Fibroblast of mammary gland (primary cell): ENCODE results near the gene BAD.
A peak's percentile ranks its signal among the peaks of the same experiment; 100 is the strongest.
"Not testable (repeated sequence)": the region's sequence is repeated elsewhere in the genome, so short reads cannot be mapped to it uniquely, and the experiment has no call there.

Experiments used
- DNase-seq: peaks from one replicate; pipeline ENCODE4 v3.0.0-alpha.2; 2010; ENCODE audit warnings: low read depth
- H3K4me3 ChIP-seq: 2 replicates; pipeline ENCODE4 v1.5.1; 2011; ENCODE audit warnings: low read depth, mild to moderate bottlenecking, low read length, moderate library complexity; ENCODE audit not compliant: control insufficient read depth
- CTCF ChIP-seq: conservative IDR thresholded peaks from 2 replicates; pipeline ENCODE4 v1.5.1; 2011; ENCODE audit warnings: low read depth, low read length, inconsistent platforms; ENCODE audit not compliant: control insufficient read depth, insufficient read depth

The BAD gene

GRCh38 chr11:64246871-64247728, 37.4 kb downstream of the BAD start, which contains the start of gene PPP1R14B:
TSS of gene PPP1R14B (minus strand) at chr11:64246943. CDS start at chr11:64246673, 270 bp downstream.
- H3K4me3 ChIP-seq = peak within 1 kb of the TSS; percentile 98
- DNase-seq = peak; percentile 86
- no peak for TF ChIP-seq CTCF

DNA sequence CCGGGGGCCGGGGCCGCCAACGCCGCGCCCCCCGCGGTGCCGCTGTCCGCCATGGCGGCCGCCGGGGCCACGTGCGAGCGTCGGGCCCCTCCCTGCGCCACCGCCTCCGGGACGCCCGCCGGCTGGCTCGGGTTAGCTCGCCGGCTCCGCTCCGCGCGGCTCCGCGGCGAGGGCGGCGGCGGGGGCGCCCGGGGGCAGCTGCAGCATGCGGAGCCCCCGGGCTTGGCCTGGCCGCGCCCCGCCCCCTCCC, 37.9 kb downstream of the BAD start:
- not testable (repeated sequence) for DNase-seq, H3K4me3 ChIP-seq

GRCh38 chr11:64245797-64246620, 38.5 kb downstream of the BAD start:
- no peak for TF ChIP-seq CTCF
- DNase-seq = peak; percentile 91
- H3K4me3 ChIP-seq = peak overlapping the region; percentile 98

DNA sequence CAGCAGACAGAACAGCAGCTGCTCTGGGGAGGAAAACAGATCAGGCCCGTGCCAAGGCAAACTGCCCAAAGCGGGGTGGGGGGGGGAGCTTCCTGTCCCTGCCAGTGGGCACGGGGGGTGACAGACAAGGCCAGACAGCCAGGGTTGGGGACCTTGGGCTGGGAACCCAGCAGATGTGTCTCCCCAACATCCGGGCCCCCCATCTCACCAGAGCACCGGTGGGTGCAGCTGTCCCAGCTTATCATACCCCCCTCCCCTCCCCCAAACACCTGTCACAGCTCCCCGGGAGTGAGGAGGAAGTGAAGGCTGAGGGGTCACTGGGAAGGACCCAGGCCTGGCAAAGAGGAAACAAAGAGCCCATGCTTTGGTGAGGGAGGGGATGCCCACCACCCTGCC, 39.1 kb downstream of the BAD start:
- peak overlapping the region; percentile 98 for H3K4me3 ChIP-seq
- DNase-seq = no peak
- TF ChIP-seq CTCF = no peak

GRCh38 chr11:64244966-64245365, 39.5 kb downstream of the BAD start:
- DNase-seq = no peak
- TF ChIP-seq CTCF = no peak
- peak overlapping the region; percentile 98 for H3K4me3 ChIP-seq

- H3K4me3 ChIP-seq = no peak overlapping the region
Measured at GRCh38 chr11:64244107-64244506, 40.4 kb downstream of the BAD start.

More at GRCh38 chr11:64244107-64244506, 40.4 kb downstream of the BAD start:
- DNase-seq = no peak
- no peak for TF ChIP-seq CTCF
